GM19438 (cell line): Measurements from ENCODE around the gene BTG3.

ENCODE experiments used
- ATAC-seq: cut with Tn5 transposase; IDR thresholded peaks from one replicate; pipeline ENCODE4 v1.9.1; 2021; ENCODE audit warnings: low read depth; ENCODE audit not compliant: unreplicated experiment

Gene BTG3

GRCh38 chr21:17612565-17613241 is at the start of gene BTG3:
TSS of gene BTG3 (minus strand) at chr21:17612901. CDS start at chr21:17609144, 3,757 bp downstream.
- ATAC-seq: peak; percentile 71

GRCh38 chr21:17660862-17661261 is 48.2 kb upstream of the BTG3 start:
- no peak for ATAC-seq

- no peak for ATAC-seq
These were observed 47.8 kb upstream of the BTG3 start for GRCh38 chr21:17660452-17660851.

- no peak for ATAC-seq
These were observed 46.2 kb upstream of the BTG3 start for GRCh38 chr21:17658931-17659330.

- ATAC-seq: no peak
These were observed 38.8 kb upstream of the BTG3 start for GRCh38 chr21:17651526-17651925.

- ATAC-seq: no peak
These were observed 37.6 kb upstream of the BTG3 start for GRCh38 chr21:17650292-17650691.

GRCh38 chr21:17646790-17647189 is 34.1 kb upstream of the BTG3 start:
- ATAC-seq: no peak

- no peak for ATAC-seq
These were observed 31.5 kb upstream of the BTG3 start for GRCh38 chr21:17644186-17644585.

- no peak for ATAC-seq
These were observed 28.1 kb upstream of the BTG3 start for GRCh38 chr21:17640821-17641220.

GRCh38 chr21:17636711-17637110 is 24.0 kb upstream of the BTG3 start:
- ATAC-seq: no peak

- no peak for ATAC-seq
These were observed 18.5 kb upstream of the BTG3 start for GRCh38 chr21:17631195-17631594.

GRCh38 chr21:17622018-17622417 is 9.3 kb upstream of the BTG3 start:
- no peak for ATAC-seq

- ATAC-seq: no peak
These were observed 4.1 kb upstream of the BTG3 start for GRCh38 chr21:17616831-17617230.

GRCh38 chr21:17613242-17613676 is 558 bp upstream of the BTG3 start:
- peak; percentile 10 for ATAC-seq

- peak; percentile 10 for ATAC-seq
These were observed 607 bp downstream of the BTG3 start for GRCh38 chr21:17612023-17612564.

GRCh38 chr21:17611414-17612022 is 1.2 kb downstream of the BTG3 start:
- ATAC-seq: peak; percentile 57

- ATAC-seq: no peak
These were observed 1.8 kb downstream of the BTG3 start for GRCh38 chr21:17610911-17611310.

- no peak for ATAC-seq
These were observed 3.0 kb downstream of the BTG3 start for GRCh38 chr21:17609681-17610080.

- ATAC-seq: no peak
These were observed 5.0 kb downstream of the BTG3 start for GRCh38 chr21:17607684-17608083.

- no peak for ATAC-seq
These were observed 9.8 kb downstream of the BTG3 start for GRCh38 chr21:17602874-17603273.

GRCh38 chr21:17598437-17598836 is 14.3 kb downstream of the BTG3 start:
- peak; percentile 81 for ATAC-seq

GRCh38 chr21:17597680-17598079 is 15.0 kb downstream of the BTG3 start:
- no peak for ATAC-seq
